NCI-H226 (cell line): ENCODE results near the gene BCCIP.

Experiments
- DNase-seq: peaks from one replicate; pipeline ENCODE4 v3.0.0-alpha.2; 2015

The BCCIP gene

GRCh38 chr10:125797994-125798662 is 25.2 kb upstream of the BCCIP start:
- DNase-seq = no peak

- DNase-seq = no peak
Measured at GRCh38 chr10:125799451-125800182, 23.7 kb upstream of the BCCIP start.

- no peak for DNase-seq
Measured at GRCh38 chr10:125801574-125801973, 21.8 kb upstream of the BCCIP start.

- DNase-seq = no peak
Measured at GRCh38 chr10:125802131-125802530, 21.2 kb upstream of the BCCIP start.

GRCh38 chr10:125802739-125803138 is 20.6 kb upstream of the BCCIP start:
- DNase-seq = no peak

GRCh38 chr10:125808047-125808446 is 15.3 kb upstream of the BCCIP start:
- no peak for DNase-seq

GRCh38 chr10:125811251-125811650 is 12.1 kb upstream of the BCCIP start:
- DNase-seq = no peak

- no peak for DNase-seq
Measured at GRCh38 chr10:125812128-125812750, 11.1 kb upstream of the BCCIP start.

GRCh38 chr10:125815764-125816163 is 7.6 kb upstream of the BCCIP start:
- DNase-seq = no peak

- no peak for DNase-seq
Measured at GRCh38 chr10:125816548-125816947, 6.8 kb upstream of the BCCIP start.

- no peak for DNase-seq
Measured at GRCh38 chr10:125817337-125817946, 5.9 kb upstream of the BCCIP start.

- no peak for DNase-seq
Measured at GRCh38 chr10:125820701-125821100, 2.6 kb upstream of the BCCIP start.

GRCh38 chr10:125823663-125824251 is 411 bp downstream of the BCCIP start:
- DNase-seq = no peak

- no peak for DNase-seq
Measured at GRCh38 chr10:125824736-125825135, 1.4 kb downstream of the BCCIP start.

GRCh38 chr10:125827133-125827532 is 3.8 kb downstream of the BCCIP start:
- DNase-seq = no peak

GRCh38 chr10:125828311-125828710 is 5.0 kb downstream of the BCCIP start:
- no peak for DNase-seq

- no peak for DNase-seq
Measured at GRCh38 chr10:125836746-125837145, 13.4 kb downstream of the BCCIP start.

GRCh38 chr10:125838802-125839575 is 15.6 kb downstream of the BCCIP start:
- no peak for DNase-seq

- no peak for DNase-seq
Measured at GRCh38 chr10:125840406-125840805, 17.1 kb downstream of the BCCIP start.

- no peak for DNase-seq
Measured at GRCh38 chr10:125840955-125841354, 17.6 kb downstream of the BCCIP start.

- no peak for DNase-seq
Measured at GRCh38 chr10:125843603-125844329, 20.4 kb downstream of the BCCIP start.

GRCh38 chr10:125844751-125845221 is 21.4 kb downstream of the BCCIP start:
- DNase-seq = no peak
